ENCODE results near the gene SKI.

DNA sequence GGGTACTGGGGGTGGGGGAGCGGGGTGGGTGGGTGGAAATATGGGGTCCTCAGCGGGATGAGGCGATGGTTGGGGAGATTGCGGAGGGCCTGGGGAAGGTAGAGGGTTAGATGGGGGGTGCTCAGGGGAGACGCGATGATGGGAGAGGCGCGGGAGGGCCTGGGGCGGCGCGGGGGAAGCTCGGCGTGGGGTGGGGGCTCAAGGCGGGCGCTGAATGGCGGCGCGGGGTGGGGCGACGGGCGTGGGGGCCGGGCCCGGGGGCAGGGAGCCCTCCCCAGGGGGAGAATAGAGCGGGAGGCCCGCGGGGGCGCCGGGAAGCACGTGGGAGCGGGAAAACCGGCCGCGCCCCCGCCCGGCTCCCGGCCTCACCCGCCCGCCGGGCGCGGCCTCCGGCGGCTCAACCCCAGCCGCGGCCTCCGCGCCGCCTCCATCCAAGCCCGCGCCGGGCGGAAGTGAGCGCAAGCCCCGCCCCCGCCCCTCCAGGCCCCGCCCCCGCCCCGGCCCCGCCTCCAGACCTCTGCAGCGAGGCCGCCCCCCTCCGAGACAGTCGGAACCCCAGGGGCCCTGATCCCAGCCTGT is 33.7 kb upstream of the SKI start, which contains the start of gene FAAP20:
- no peak for TF ChIP-seq FOXK2 (IDR thresholded peaks at IDR 0.05)
- no peak for TF ChIP-seq EZH2 (IDR thresholded peaks at IDR 0.05; ENCODE audit: borderline replicate concordance, control insufficient read depth, low read depth, low read length)
- TF ChIP-seq FOS (IDR thresholded peaks at IDR 0.05; ENCODE audit: borderline replicate concordance, extremely low read depth, insufficient read length), result no peak
- TF ChIP-seq, protein P1, sequence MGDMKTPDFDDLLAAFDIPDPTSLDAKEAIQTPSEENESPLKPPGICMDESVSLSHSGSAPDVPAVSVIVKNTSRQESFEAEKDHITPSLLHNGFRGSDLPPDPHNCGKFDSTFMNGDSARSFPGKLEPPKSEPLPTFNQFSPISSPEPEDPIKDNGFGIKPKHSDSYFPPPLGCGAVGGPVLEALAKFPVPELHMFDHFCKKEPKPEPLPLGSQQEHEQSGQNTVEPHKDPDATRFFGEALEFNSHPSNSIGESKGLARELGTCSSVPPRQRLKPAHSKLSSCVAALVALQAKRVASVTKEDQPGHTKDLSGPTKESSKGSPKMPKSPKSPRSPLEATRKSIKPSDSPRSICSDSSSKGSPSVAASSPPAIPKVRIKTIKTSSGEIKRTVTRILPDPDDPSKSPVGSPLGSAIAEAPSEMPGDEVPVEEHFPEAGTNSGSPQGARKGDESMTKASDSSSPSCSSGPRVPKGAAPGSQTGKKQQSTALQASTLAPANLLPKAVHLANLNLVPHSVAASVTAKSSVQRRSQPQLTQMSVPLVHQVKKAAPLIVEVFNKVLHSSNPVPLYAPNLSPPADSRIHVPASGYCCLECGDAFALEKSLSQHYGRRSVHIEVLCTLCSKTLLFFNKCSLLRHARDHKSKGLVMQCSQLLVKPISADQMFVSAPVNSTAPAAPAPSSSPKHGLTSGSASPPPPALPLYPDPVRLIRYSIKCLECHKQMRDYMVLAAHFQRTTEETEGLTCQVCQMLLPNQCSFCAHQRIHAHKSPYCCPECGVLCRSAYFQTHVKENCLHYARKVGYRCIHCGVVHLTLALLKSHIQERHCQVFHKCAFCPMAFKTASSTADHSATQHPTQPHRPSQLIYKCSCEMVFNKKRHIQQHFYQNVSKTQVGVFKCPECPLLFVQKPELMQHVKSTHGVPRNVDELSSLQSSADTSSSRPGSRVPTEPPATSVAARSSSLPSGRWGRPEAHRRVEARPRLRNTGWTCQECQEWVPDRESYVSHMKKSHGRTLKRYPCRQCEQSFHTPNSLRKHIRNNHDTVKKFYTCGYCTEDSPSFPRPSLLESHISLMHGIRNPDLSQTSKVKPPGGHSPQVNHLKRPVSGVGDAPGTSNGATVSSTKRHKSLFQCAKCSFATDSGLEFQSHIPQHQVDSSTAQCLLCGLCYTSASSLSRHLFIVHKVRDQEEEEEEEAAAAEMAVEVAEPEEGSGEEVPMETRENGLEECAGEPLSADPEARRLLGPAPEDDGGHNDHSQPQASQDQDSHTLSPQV (IDR thresholded peaks at IDR 0.05), result no peak
- TF ChIP-seq ETV6 (conservative IDR thresholded peaks at IDR 0.05 in 1 of 2, IDR thresholded peaks at IDR 0.05 in 1 of 2; ENCODE audit: borderline replicate concordance in 1 of 2, low read depth in 1 of 2), result no peak
- TF ChIP-seq RAD21 (IDR thresholded peaks at IDR 0.05; ENCODE audit: insufficient read depth, low read depth, low read length), result no peak
